Vagina (tissue), 2 donors: ENCODE measurements around the gene AANAT. TPM values are rescaled to one million over a fixed set of nuclear protein-coding genes. Genes with fewer than 3 reads are reported as not detected.

Experiments
- DNase-seq, 2 donors: peaks; one replicate each; pipeline ENCODE4 v3.0.0-alpha.2; 2017; ENCODE audit errors: extremely low spot score in 2 of 2
- H3K27ac ChIP-seq: fragments of 200-600 bp; sonication (generic); one replicate; pipeline ENCODE4 v1.5.1; 2019
- H3K27me3 ChIP-seq: fragments of 200-600 bp; sonication (generic); one replicate; pipeline ENCODE4 v1.5.1; 2019
- H3K36me3 ChIP-seq, 2 donors: fragments of 200-600 bp; sonication (generic); one replicate each; pipeline ENCODE4 v1.5.1; 2017 to 2019
- H3K4me1 ChIP-seq: fragments of 200-600 bp; sonication (generic); one replicate; pipeline ENCODE4 v1.5.1; 2019
- H3K4me3 ChIP-seq, 2 donors: fragments of 200-600 bp; sonication (generic); 1 replicate in 1 of 2; 2 replicates in 1 of 2; pipeline ENCODE4 v1.5.1; 2016 to 2019
- H3K9me3 ChIP-seq: fragments of 200-600 bp; sonication (generic); one replicate; pipeline ENCODE4 v1.5.1; 2019
- POLR2A ChIP-seq, 2 donors: fragments of 450-650 bp; IDR thresholded peaks; one replicate each; pipeline ENCODE4 v1.6.1; 2017; ENCODE audit warnings: antibody characterized with exemption in 2 of 2, mild to moderate bottlenecking in 2 of 2, moderate library complexity in 2 of 2
- POLR2AphosphoS5 ChIP-seq, 2 donors: sonication (generic); formaldehyde crosslinking; IDR thresholded peaks; one replicate each; pipeline ENCODE4 v1.9.0; 2017; ENCODE audit warnings: antibody characterized with exemption in 2 of 2, mild to moderate bottlenecking in 2 of 2, low read depth in 1 of 2; ENCODE audit not compliant: insufficient read depth in 1 of 2
- intact Hi-C: fragments of 100-400 bp; cut with DNase I; formaldehyde crosslinking; loops from one replicate; pipeline ENCODE4 v1.15.1; 2023
- total RNA-seq: library from RNA; depleted of rRNA; stranded (reverse); fragments of >200 nt; gene quantifications from one replicate; pipeline ENCODE4 v1.2.3, GENCODE V29; 2016
- TF ChIP-seq, protein P1 (sequence below), 3 experiments: fragments of 450-650 bp in 2 of 3; fragments of 200-600 bp in 1 of 3; sonication (generic) in 1 of 3; IDR thresholded peaks; one replicate each; pipeline ENCODE4 v1.5.1; 2017 to 2019; ENCODE audit warnings: antibody characterized with exemption in 3 of 3, mild to moderate bottlenecking in 2 of 3, moderate library complexity in 2 of 3

The AANAT gene
- total RNA-seq, 1 donor from 2014 or later = not detected

GRCh38 chr17:76435751-76436150 lies 31.7 kb upstream of the AANAT start:
- Histone ChIP-seq H3K27me3 (no peaks in the 10 kb centered on the region), H3K27ac (no peak overlapping the region), H3K9me3 (no peaks in the 10 kb centered on the region), H3K4me3 (no peak overlapping the region), H3K4me1 (no peaks in the 10 kb centered on the region), H3K36me3 (no peaks in the 10 kb centered on the region)
- DNase-seq = no peak
- TF ChIP-seq POLR2A (IDR thresholded peaks at IDR 0.05) (no peak), POLR2AphosphoS5 (IDR thresholded peaks at IDR 0.05; ENCODE audit: insufficient read depth in 1 of 2, low read depth in 1 of 2) (no peak)
- TF ChIP-seq, protein P1, sequence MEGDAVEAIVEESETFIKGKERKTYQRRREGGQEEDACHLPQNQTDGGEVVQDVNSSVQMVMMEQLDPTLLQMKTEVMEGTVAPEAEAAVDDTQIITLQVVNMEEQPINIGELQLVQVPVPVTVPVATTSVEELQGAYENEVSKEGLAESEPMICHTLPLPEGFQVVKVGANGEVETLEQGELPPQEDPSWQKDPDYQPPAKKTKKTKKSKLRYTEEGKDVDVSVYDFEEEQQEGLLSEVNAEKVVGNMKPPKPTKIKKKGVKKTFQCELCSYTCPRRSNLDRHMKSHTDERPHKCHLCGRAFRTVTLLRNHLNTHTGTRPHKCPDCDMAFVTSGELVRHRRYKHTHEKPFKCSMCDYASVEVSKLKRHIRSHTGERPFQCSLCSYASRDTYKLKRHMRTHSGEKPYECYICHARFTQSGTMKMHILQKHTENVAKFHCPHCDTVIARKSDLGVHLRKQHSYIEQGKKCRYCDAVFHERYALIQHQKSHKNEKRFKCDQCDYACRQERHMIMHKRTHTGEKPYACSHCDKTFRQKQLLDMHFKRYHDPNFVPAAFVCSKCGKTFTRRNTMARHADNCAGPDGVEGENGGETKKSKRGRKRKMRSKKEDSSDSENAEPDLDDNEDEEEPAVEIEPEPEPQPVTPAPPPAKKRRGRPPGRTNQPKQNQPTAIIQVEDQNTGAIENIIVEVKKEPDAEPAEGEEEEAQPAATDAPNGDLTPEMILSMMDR (IDR thresholded peaks at IDR 0.05) = no peak
- intact Hi-C loops = no loop called here

DNA sequence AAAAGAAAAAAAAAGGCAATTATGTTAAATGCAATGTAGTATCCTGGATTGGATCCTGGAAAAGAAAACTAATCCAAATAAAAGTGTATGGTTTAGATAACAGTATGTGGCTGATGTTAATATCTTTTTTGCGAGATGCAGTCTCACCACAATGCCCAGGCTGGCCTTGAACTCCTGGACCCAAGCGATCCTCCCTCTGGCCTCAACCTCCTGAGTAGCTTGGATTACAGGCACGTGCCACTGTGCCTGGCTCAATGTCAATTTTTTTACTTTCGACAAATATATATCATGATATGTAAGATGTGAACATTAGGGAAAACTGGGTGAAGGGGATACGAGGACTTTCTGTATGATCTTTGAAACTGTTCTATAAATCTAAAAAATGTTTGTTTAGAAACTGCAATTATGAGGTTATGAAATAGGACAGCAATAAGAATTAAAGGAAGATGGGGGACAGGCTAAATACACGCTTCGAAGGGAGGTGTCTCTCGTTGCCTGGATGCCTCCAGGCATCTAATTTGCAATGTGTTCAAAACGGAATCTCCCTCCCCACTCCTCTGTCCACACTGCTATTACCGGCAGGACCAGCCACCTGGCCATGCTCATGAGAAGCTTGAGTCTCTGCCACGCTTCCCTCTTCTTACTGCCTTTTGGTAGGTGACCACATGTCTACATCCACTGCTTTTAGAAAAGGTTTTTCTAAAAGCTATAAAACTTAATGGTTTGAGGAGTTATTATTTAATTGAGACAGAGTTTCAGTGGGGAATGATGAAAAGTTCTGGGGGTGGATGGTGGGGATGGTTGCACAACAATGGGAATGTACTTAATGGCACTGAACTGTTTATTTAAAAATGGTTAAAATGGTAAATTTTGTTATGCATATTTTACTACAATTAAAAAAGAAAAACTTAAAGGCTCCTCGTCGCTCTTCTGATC lies 29.7 kb upstream of the AANAT start:
- no peaks in the 10 kb centered on the region for H3K9me3 ChIP-seq
- H3K4me3 ChIP-seq = no peak overlapping the region
- no peaks in the 10 kb centered on the region for H3K4me1 ChIP-seq
- H3K27me3 ChIP-seq = no peaks in the 10 kb centered on the region
- H3K36me3 ChIP-seq = no peaks in the 10 kb centered on the region
- H3K27ac ChIP-seq = no peak overlapping the region
- intact Hi-C loops = no loop called here
- TF ChIP-seq POLR2AphosphoS5 (IDR thresholded peaks at IDR 0.05; ENCODE audit: insufficient read depth in 1 of 2, low read depth in 1 of 2) (no peak), POLR2A (IDR thresholded peaks at IDR 0.05) (no peak)
- TF ChIP-seq, protein P1 (IDR thresholded peaks at IDR 0.05) = no peak
- DNase-seq = no peak

- Histone ChIP-seq H3K4me1 (no peaks in the 10 kb centered on the region), H3K27me3 (no peaks in the 10 kb centered on the region), H3K4me3 (no peak overlapping the region), H3K27ac (no peak overlapping the region), H3K9me3 (no peaks in the 10 kb centered on the region), H3K36me3 (no peaks in the 10 kb centered on the region)
- TF ChIP-seq POLR2AphosphoS5 (IDR thresholded peaks at IDR 0.05; ENCODE audit: insufficient read depth in 1 of 2, low read depth in 1 of 2) = no peak
- TF ChIP-seq POLR2A (IDR thresholded peaks at IDR 0.05) = no peak
- TF ChIP-seq, protein P1 (IDR thresholded peaks at IDR 0.05) = no peak
- no peak for DNase-seq
- intact Hi-C loops = no loop called here
Measured at GRCh38 chr17:76438906-76439305, 28.5 kb upstream of the AANAT start.

GRCh38 chr17:76439314-76439928 lies 28.0 kb upstream of the AANAT start:
- Histone ChIP-seq H3K36me3 (no peaks in the 10 kb centered on the region), H3K27me3 (no peaks in the 10 kb centered on the region), H3K9me3 (no peaks in the 10 kb centered on the region), H3K4me1 (peaks cover 1% of the 10 kb centered on the region), H3K27ac (no peak overlapping the region), H3K4me3 (no peak overlapping the region)
- intact Hi-C loops = no loop called here
- DNase-seq = no peak
- no peak for TF ChIP-seq POLR2A (IDR thresholded peaks at IDR 0.05)
- no peak for TF ChIP-seq POLR2AphosphoS5 (IDR thresholded peaks at IDR 0.05; ENCODE audit: insufficient read depth in 1 of 2, low read depth in 1 of 2)
- TF ChIP-seq, protein P1 (IDR thresholded peaks at IDR 0.05) = no peak
